Effector memory CD4-positive, alpha-beta T cell (primary cell): Measurements from ENCODE around the gene CMSS1.

Experiments
- DNase-seq, 3 donors: peaks; one replicate each; pipeline ENCODE4 v3.0.0-alpha.2; 2020
- H3K27ac ChIP-seq: 2 replicates; pipeline ENCODE4 v1.7.0; 2013; ENCODE audit warnings: mild to moderate bottlenecking, low read length, moderate library complexity; ENCODE audit not compliant: insufficient read depth, poor library complexity, severe bottlenecking
- H3K27me3 ChIP-seq: replicated peaks from 2 replicates; pipeline ENCODE4 v1.7.0; 2013; ENCODE audit warnings: mild to moderate bottlenecking, low read length; ENCODE audit not compliant: insufficient read depth, control insufficient read depth, poor library complexity, severe bottlenecking
- H3K36me3 ChIP-seq: 2 replicates; pipeline ENCODE4 v1.7.0; 2013; ENCODE audit warnings: mild to moderate bottlenecking, low read length, moderate library complexity; ENCODE audit not compliant: control insufficient read depth, insufficient read depth
- H3K4me1 ChIP-seq: 2 replicates; pipeline ENCODE4 v1.7.0; 2013; ENCODE audit warnings: low read length, mild to moderate bottlenecking; ENCODE audit not compliant: control insufficient read depth, insufficient read depth, poor library complexity, severe bottlenecking
- H3K4me3 ChIP-seq: 2 replicates; pipeline ENCODE4 v1.7.0; 2013; ENCODE audit warnings: low read length, low read depth, mild to moderate bottlenecking; ENCODE audit not compliant: insufficient read depth, poor library complexity, severe bottlenecking
- H3K9me3 ChIP-seq: 2 replicates; pipeline ENCODE4 v1.7.0; 2013; ENCODE audit warnings: mild to moderate bottlenecking, low read length, moderate library complexity; ENCODE audit not compliant: control insufficient read depth

CMSS1 gene

DNA sequence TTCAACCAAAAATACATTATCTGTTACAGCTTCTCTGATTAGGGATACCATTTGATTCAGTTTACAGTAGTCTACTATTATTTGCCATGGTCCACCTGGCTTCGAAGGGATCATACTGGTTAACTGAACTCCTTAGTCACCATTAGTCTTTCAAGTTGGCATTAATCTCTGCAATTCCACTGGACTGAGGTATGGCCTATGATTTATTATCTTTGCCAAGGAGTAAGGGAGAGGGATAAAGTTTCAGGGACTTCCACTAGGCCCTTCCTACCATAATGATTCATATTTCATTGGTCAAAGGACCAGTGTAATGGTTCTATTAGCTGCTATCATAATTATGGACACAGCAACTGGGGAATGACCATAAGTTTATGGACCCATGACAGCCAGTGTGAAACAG lies 7.3 kb upstream of the CMSS1 start:
- Histone ChIP-seq H3K9me3 (no peaks in the 10 kb centered on the region), H3K4me3 (no peak overlapping the region), H3K36me3 (no peaks in the 10 kb centered on the region), H3K27me3 (no peaks in the 10 kb centered on the region), H3K4me1 (no peaks in the 10 kb centered on the region), H3K27ac (no peak overlapping the region)
- DNase-seq, result no peak

DNA sequence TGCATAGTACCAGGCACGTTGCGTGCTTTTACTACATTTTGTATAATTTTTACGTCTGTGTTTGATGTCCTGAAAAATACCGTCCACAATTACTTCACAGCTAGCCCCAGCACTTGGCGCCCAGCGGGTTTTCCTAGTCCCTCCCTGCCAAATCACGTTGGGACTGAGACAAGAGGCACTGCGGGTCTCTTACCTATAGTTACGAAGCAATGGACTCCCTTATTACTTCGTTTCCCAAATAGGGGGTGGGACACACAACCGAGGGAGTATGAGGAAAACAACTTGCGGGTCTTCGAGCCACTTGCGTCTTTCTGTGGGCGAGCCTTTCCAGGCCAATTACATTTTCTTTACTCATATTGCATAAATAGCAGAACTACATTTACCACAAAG lies 620 bp upstream of the CMSS1 start:
- Histone ChIP-seq H3K9me3 (no peaks in the 10 kb centered on the region), H3K4me3 (peak overlapping the region; percentile 64), H3K27me3 (no peaks in the 10 kb centered on the region), H3K27ac (peak overlapping the region; percentile 93), H3K36me3 (no peaks in the 10 kb centered on the region), H3K4me1 (peaks cover 8% of the 10 kb centered on the region)
- peak in 1 of 3 donors; percentile 1 for DNase-seq

DNA sequence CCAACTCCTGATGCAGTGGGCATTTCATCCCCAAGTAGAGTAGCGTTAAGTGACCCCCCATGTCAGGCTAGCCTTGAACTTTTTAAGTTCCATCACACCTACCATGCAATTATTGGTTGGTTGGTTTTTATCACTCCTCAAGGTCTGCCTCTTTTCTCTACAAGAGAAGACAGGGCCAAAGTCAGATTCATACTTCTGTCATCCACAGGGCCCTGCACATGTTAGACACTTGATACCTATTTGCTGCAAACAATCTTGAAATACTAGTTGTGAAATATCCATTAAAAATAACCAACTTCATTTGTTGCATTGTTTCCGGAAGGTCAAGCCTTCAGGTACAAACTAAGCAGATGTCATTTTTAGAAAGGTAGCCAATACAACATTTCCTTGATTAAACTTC lies 1.2 kb downstream of the CMSS1 start:
- H3K9me3 ChIP-seq, result no peaks in the 10 kb centered on the region
- H3K27ac ChIP-seq, result no peak overlapping the region
- H3K36me3 ChIP-seq, result no peaks in the 10 kb centered on the region
- no peaks in the 10 kb centered on the region for H3K27me3 ChIP-seq
- H3K4me3 ChIP-seq, result no peak overlapping the region
- H3K4me1 ChIP-seq, result peaks cover 8% of the 10 kb centered on the region
- no peak for DNase-seq

- DNase-seq, result no peak
- Histone ChIP-seq H3K9me3 (no peaks in the 10 kb centered on the region), H3K27ac (no peak overlapping the region), H3K27me3 (no peaks in the 10 kb centered on the region), H3K4me3 (no peak overlapping the region), H3K36me3 (no peaks in the 10 kb centered on the region), H3K4me1 (no peaks in the 10 kb centered on the region)
Observed at GRCh38 chr3:99823723-99824711, 6.4 kb downstream of the CMSS1 start.

GRCh38 chr3:99825004-99825640 lies 7.5 kb downstream of the CMSS1 start:
- no peak overlapping the region for H3K4me3 ChIP-seq
- no peak overlapping the region for H3K27ac ChIP-seq

DNA sequence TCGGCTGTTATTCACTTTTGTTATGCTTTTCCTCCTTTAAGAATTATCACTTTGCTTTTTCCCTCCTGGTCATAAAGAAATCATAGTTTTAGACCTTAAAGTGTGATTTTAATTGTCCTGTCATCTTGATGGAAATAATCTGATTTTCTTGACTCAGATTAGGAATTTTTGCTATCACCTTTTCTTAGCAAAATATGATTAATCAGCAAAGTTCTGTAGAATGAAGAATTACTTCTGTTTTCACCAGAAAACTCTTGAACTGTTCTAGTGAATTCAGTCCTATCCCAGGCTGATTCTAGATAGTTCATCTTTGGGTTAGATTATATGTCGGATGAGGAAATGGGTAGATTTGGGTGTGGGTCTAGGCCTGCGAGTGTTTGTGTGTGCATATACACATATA lies 12.2 kb downstream of the CMSS1 start:
- H3K36me3 ChIP-seq, result no peaks in the 10 kb centered on the region
- no peak for DNase-seq
- H3K27me3 ChIP-seq, result no peaks in the 10 kb centered on the region

More at GRCh38 chr3:99825004-99825640, 7.5 kb downstream of the CMSS1 start:
- H3K9me3 ChIP-seq, result no peaks in the 10 kb centered on the region
- no peaks in the 10 kb centered on the region for H3K4me1 ChIP-seq
- DNase-seq, result no peak
- H3K36me3 ChIP-seq, result no peaks in the 10 kb centered on the region
- H3K27me3 ChIP-seq, result no peaks in the 10 kb centered on the region

DNA sequence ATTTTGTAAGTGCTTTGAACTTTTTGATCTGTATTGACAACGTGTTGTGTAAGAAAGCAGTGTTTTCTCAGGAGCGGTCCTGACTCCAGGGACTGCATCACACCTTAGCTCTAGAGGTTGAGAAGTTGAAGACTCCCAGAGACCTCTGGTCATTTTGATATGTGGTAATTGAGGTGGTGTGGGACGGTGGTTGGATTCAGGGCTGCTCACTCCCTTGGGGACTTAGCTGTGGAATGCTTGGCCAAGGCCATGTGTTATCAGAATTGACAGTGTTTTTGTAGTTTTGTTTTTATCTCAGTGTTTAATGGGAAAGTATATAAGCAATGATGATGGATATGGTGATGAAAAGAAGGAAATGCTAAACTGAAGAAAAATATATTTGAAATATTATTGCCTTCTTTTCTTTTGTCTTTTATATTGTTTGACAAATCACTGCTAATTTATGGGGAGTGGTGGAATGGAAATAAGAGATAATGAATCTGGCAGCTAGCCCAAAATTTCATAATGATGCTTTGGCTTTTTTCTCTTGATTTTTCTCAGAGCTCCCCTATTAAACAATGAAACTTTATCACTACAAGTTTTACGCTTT lies 16.0 kb downstream of the CMSS1 start:
- H3K4me1 ChIP-seq, result no peaks in the 10 kb centered on the region
- no peaks in the 10 kb centered on the region for H3K27me3 ChIP-seq
- no peak overlapping the region for H3K4me3 ChIP-seq
- H3K27ac ChIP-seq, result no peak overlapping the region
- no peaks in the 10 kb centered on the region for H3K9me3 ChIP-seq
- H3K36me3 ChIP-seq, result no peaks in the 10 kb centered on the region
- DNase-seq, result no peak

More for the DNA sequence above, 12.2 kb downstream of the CMSS1 start:
- Histone ChIP-seq H3K9me3 (no peaks in the 10 kb centered on the region), H3K4me1 (no peaks in the 10 kb centered on the region), H3K27ac (no peak overlapping the region), H3K4me3 (no peak overlapping the region)

DNA sequence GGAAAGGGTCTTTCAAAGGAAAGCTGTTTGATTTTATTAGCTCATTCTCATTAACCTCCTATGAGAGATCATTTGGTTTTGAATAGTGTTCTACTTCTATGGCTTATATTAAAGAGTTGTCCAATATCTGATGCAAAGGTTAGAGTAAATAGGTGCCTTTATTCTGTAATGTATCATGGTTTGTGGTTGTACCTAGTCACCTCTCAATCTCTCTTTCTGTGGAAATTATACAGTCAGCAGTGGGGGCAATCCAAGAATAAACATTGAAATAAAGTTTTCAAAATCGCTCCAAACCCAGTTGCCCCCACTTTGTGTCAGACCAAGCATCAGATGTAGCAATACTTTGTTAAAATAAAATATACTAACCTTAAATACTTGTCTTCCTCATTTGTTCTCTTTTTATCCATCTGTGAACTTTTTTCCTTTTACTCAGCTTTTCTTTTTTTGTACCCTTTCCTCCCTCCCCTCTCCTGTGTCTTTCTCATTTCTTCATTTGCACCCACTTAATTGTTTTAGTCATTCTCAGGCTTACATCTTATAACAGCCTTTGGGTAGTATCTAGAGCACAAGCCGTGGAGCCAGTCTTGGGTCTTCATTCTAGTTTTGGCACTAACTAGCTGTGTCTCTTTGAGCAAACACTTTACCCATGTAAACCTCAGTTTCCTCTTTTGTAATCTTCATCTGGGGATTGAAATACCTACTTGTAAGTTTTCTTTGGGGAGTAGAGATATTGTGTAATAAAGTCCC lies 16.7 kb downstream of the CMSS1 start:
- DNase-seq, result no peak
- Histone ChIP-seq H3K4me3 (no peak overlapping the region), H3K4me1 (no peaks in the 10 kb centered on the region), H3K27me3 (no peaks in the 10 kb centered on the region), H3K36me3 (no peaks in the 10 kb centered on the region), H3K27ac (no peak overlapping the region), H3K9me3 (no peaks in the 10 kb centered on the region)

DNA sequence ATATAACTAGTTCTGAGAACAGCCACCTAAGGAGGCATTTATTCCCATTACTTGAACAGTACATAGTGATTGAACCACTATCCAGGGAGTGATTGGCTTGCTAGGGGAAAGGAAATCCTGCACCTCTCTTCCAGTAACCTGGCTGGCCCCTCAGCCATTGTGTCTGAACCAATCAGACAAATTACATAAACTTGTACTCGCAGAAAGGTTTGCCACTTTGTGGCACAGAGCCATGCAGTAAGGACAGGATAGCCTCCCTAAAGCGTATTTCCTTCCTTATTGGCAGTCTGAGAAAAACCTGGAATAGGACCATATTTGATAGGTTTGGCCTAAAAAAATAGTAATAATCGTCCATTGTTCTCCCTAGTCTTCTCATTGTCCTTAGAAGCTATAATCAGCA lies 19.0 kb downstream of the CMSS1 start:
- H3K36me3 ChIP-seq, result no peaks in the 10 kb centered on the region
- no peak overlapping the region for H3K4me3 ChIP-seq
- no peaks in the 10 kb centered on the region for H3K4me1 ChIP-seq
- no peaks in the 10 kb centered on the region for H3K9me3 ChIP-seq
- DNase-seq, result no peak
- no peaks in the 10 kb centered on the region for H3K27me3 ChIP-seq
- no peak overlapping the region for H3K27ac ChIP-seq
